ENCODE results near the gene FSD2. TPM values are rescaled to one million over a fixed set of nuclear protein-coding genes. Genes with fewer than 3 reads are reported as not detected.

The FSD2 gene
- total RNA-seq, 1 experiment from 2014 or later, result 0.03 TPM

- DNase-seq, result peak; percentile 72
- H3K36me3 ChIP-seq (replicated peaks; ENCODE audit: control insufficient read depth, insufficient read depth, low read length), result no peaks in the 10 kb centered on the region; the same call in 1 of the 2 replicates
- peak overlapping the region; percentile 90 for H3K4me3 ChIP-seq (ENCODE audit: insufficient read depth, low read depth, low read length)
- H3K27me3 ChIP-seq (ENCODE audit: control insufficient read depth, insufficient read depth, low read length), result no peaks in the 10 kb centered on the region
Observed at GRCh38 chr15:82810061-82810889, 4.4 kb upstream of the FSD2 start.

- peak; percentile 96 for DNase-seq
- Histone ChIP-seq H3K36me3 (replicated peaks; ENCODE audit: control insufficient read depth, insufficient read depth, low read length) (no peaks in the 10 kb centered on the region; the same call in 1 of the 2 replicates), H3K4me3 (ENCODE audit: insufficient read depth, low read depth, low read length) (peak within 1 kb of the TSS; percentile 90), H3K27me3 (ENCODE audit: control insufficient read depth, insufficient read depth, low read length) (no peaks in the 10 kb centered on the region)
Observed at GRCh38 chr15:82809308-82810060, 3.6 kb upstream of the FSD2 start, which contains the start of gene WHAMM. TSS of gene WHAMM (plus strand) at chr15:82809628. CDS start at chr15:82809727, 99 bp downstream.

- no peak for DNase-seq
- H3K27me3 ChIP-seq (ENCODE audit: control insufficient read depth, insufficient read depth, low read length), result no peaks in the 10 kb centered on the region
- H3K36me3 ChIP-seq (replicated peaks; ENCODE audit: control insufficient read depth, insufficient read depth, low read length), result no peaks in the 10 kb centered on the region
- H3K4me3 ChIP-seq (ENCODE audit: insufficient read depth, low read depth, low read length), result no peak overlapping the region
Observed at GRCh38 chr15:82808634-82809041, 2.8 kb upstream of the FSD2 start.

GRCh38 chr15:82807920-82808633, 2.2 kb upstream of the FSD2 start:
- Histone ChIP-seq H3K4me3 (ENCODE audit: insufficient read depth, low read depth, low read length) (no peak overlapping the region), H3K36me3 (replicated peaks; ENCODE audit: control insufficient read depth, insufficient read depth, low read length) (no peaks in the 10 kb centered on the region), H3K27me3 (ENCODE audit: control insufficient read depth, insufficient read depth, low read length) (no peaks in the 10 kb centered on the region)
- DNase-seq, result no peak

GRCh38 chr15:82804575-82804949, 1.3 kb downstream of the FSD2 start:
- Histone ChIP-seq H3K27me3 (ENCODE audit: control insufficient read depth, insufficient read depth, low read length) (peaks cover 4% of the 10 kb centered on the region; the same call in 1 of the 2 replicates), H3K4me3 (ENCODE audit: insufficient read depth, low read depth, low read length) (no peak overlapping the region), H3K36me3 (replicated peaks; ENCODE audit: control insufficient read depth, insufficient read depth, low read length) (no peaks in the 10 kb centered on the region)
- DNase-seq, result no peak

GRCh38 chr15:82803793-82804574, 1.9 kb downstream of the FSD2 start:
- Histone ChIP-seq H3K27me3 (ENCODE audit: control insufficient read depth, insufficient read depth, low read length) (peaks cover 4% of the 10 kb centered on the region; the same call in 1 of the 2 replicates), H3K4me3 (ENCODE audit: insufficient read depth, low read depth, low read length) (no peak overlapping the region), H3K36me3 (replicated peaks; ENCODE audit: control insufficient read depth, insufficient read depth, low read length) (no peaks in the 10 kb centered on the region)
- DNase-seq, result no peak

GRCh38 chr15:82802497-82802896, 3.4 kb downstream of the FSD2 start:
- Histone ChIP-seq H3K27me3 (ENCODE audit: control insufficient read depth, insufficient read depth, low read length) (peaks cover 4% of the 10 kb centered on the region; the same call in 1 of the 2 replicates), H3K36me3 (replicated peaks; ENCODE audit: control insufficient read depth, insufficient read depth, low read length) (no peaks in the 10 kb centered on the region), H3K4me3 (ENCODE audit: insufficient read depth, low read depth, low read length) (no peak overlapping the region)
- DNase-seq, result no peak

GRCh38 chr15:82799183-82799841, 6.6 kb downstream of the FSD2 start:
- DNase-seq, result no peak
- H3K4me3 ChIP-seq (ENCODE audit: insufficient read depth, low read depth, low read length), result no peak overlapping the region
- H3K36me3 ChIP-seq (replicated peaks; ENCODE audit: control insufficient read depth, insufficient read depth, low read length), result no peaks in the 10 kb centered on the region
- H3K27me3 ChIP-seq (ENCODE audit: control insufficient read depth, insufficient read depth, low read length), result peaks cover 4% of the 10 kb centered on the region; the same call in 1 of the 2 replicates

- no peak for DNase-seq
- Histone ChIP-seq H3K27me3 (ENCODE audit: control insufficient read depth, insufficient read depth, low read length) (peaks cover 4% of the 10 kb centered on the region; the same call in 1 of the 2 replicates), H3K4me3 (ENCODE audit: insufficient read depth, low read depth, low read length) (no peak overlapping the region), H3K36me3 (replicated peaks; ENCODE audit: control insufficient read depth, insufficient read depth, low read length) (no peaks in the 10 kb centered on the region)
Observed at GRCh38 chr15:82798531-82799166, 7.2 kb downstream of the FSD2 start.

GRCh38 chr15:82798104-82798503, 7.8 kb downstream of the FSD2 start:
- no peaks in the 10 kb centered on the region for H3K36me3 ChIP-seq (replicated peaks; ENCODE audit: control insufficient read depth, insufficient read depth, low read length)
- DNase-seq, result no peak
- H3K4me3 ChIP-seq (ENCODE audit: insufficient read depth, low read depth, low read length), result no peak overlapping the region
- peaks cover 4% of the 10 kb centered on the region; the same call in 1 of the 2 replicates for H3K27me3 ChIP-seq (ENCODE audit: control insufficient read depth, insufficient read depth, low read length)

GRCh38 chr15:82793737-82794136, 12.1 kb downstream of the FSD2 start:
- no peaks in the 10 kb centered on the region for H3K36me3 ChIP-seq (replicated peaks; ENCODE audit: control insufficient read depth, insufficient read depth, low read length)
- DNase-seq, result no peak
- no peak overlapping the region for H3K4me3 ChIP-seq (ENCODE audit: insufficient read depth, low read depth, low read length)
- H3K27me3 ChIP-seq (ENCODE audit: control insufficient read depth, insufficient read depth, low read length), result no peaks in the 10 kb centered on the region

- no peak for DNase-seq
- Histone ChIP-seq H3K27me3 (ENCODE audit: control insufficient read depth, insufficient read depth, low read length) (no peaks in the 10 kb centered on the region), H3K36me3 (replicated peaks; ENCODE audit: control insufficient read depth, insufficient read depth, low read length) (no peaks in the 10 kb centered on the region), H3K4me3 (ENCODE audit: insufficient read depth, low read depth, low read length) (no peak overlapping the region)
Observed at GRCh38 chr15:82792068-82792467, 13.8 kb downstream of the FSD2 start.

- Histone ChIP-seq H3K27me3 (ENCODE audit: control insufficient read depth, insufficient read depth, low read length) (no peaks in the 10 kb centered on the region), H3K4me3 (ENCODE audit: insufficient read depth, low read depth, low read length) (no peak overlapping the region), H3K36me3 (replicated peaks; ENCODE audit: control insufficient read depth, insufficient read depth, low read length) (no peaks in the 10 kb centered on the region)
- DNase-seq, result no peak
Observed at GRCh38 chr15:82790321-82790720, 15.5 kb downstream of the FSD2 start.
